ENCODE results near the gene SH3TC2. TPM values are rescaled to one million over a fixed set of nuclear protein-coding genes. Genes with fewer than 3 reads are reported as not detected.

The SH3TC2 gene
- total and polyA plus RNA-seq, 2 donors (not counting 1 experiment from before 2014, with no cell fraction given), result not detected

GRCh38 chr5:149001162-149001561, 61.7 kb downstream of the SH3TC2 start:
- no peak for ATAC-seq (ENCODE audit: low read depth)
- ChIA-PET CTCF (interaction anchor here (1.1 to 10.0 kb wide), 5 partner anchors 13 to 269 kb away, joined by 3 to 172 read pairs (median 6); no protein-coding TSS in a partner anchor), POLR2A (no interaction called here)
- Mint-ChIP-seq H3K9me3 (ENCODE audit: insufficient read depth) (no peaks in the 10 kb centered on the region), H3K27ac (no peak overlapping the region), H3K27me3 (peaks cover 31% of the 10 kb centered on the region), H3K4me3 (no peak overlapping the region), H3K4me1 (no peaks in the 10 kb centered on the region)
- Histone ChIP-seq H3K36me3 (replicated peaks in 1 of 2; ENCODE audit: control extremely low read depth in 1 of 2, control insufficient read depth in 1 of 2, extremely low read depth in 1 of 2, insufficient read depth in 2 of 2, low read length in 1 of 2) (no peaks in the 10 kb centered on the region), H3K4me2 (replicated peaks; ENCODE audit: low read depth, low read length, poor library complexity, severe bottlenecking) (no peak overlapping the region), H3K27ac (ENCODE audit: low read length in 2 of 2) (no peak overlapping the region), H2AFZ (ENCODE audit: insufficient read depth, low read depth, low read length, poor library complexity, severe bottlenecking) (no peak overlapping the region), H4K20me1 (ENCODE audit: control insufficient read depth, insufficient read depth, low read length, poor library complexity, severe bottlenecking) (no peaks in the 10 kb centered on the region), H3K27me3 (replicated peaks in 1 of 4; ENCODE audit: control extremely low read depth in 1 of 4, control insufficient read depth in 3 of 4, insufficient read depth in 4 of 4, low read length in 3 of 4) (no peaks in the 10 kb centered on the region), H3K9me3 (ENCODE audit: control extremely low read depth in 1 of 3, control insufficient read depth in 2 of 3, insufficient read depth in 1 of 3, low read length in 2 of 3) (no peaks in the 10 kb centered on the region), H3K4me1 (ENCODE audit: control insufficient read depth in 2 of 2, insufficient read depth in 2 of 2, low read length in 2 of 2) (no peaks in the 10 kb centered on the region), H3K9ac (ENCODE audit: low read length) (no peak overlapping the region), H3K4me3 (ENCODE audit: control extremely low read depth in 1 of 5, extremely low read depth in 1 of 5, insufficient read depth in 1 of 5, low read depth in 2 of 5, low read length in 4 of 5) (no peak overlapping the region), H3K79me2 (ENCODE audit: control insufficient read depth, insufficient read depth, low read length) (no peaks in the 10 kb centered on the region)
- no peak for TF ChIP-seq EZH2 (IDR thresholded peaks at IDR 0.05; ENCODE audit: borderline replicate concordance, insufficient read depth, low read depth, low read length, poor library complexity, severe bottlenecking)
- TF ChIP-seq CTCF (IDR thresholded peaks at IDR 0.05), result no peak
- DNase-seq, result no peak
- intact Hi-C loops (cut with micrococcal nuclease), result no loop called here

- H2AFZ ChIP-seq (ENCODE audit: insufficient read depth, low read depth, low read length, poor library complexity, severe bottlenecking), result no peak overlapping the region
- DNase-seq, result no peak
- no peaks in the 10 kb centered on the region for H3K36me3 ChIP-seq (replicated peaks in 1 of 2; ENCODE audit: control extremely low read depth in 1 of 2, control insufficient read depth in 1 of 2, extremely low read depth in 1 of 2, insufficient read depth in 2 of 2, low read length in 1 of 2)
- no peaks in the 10 kb centered on the region for H3K9me3 Mint-ChIP-seq (ENCODE audit: insufficient read depth)
- CTCF ChIA-PET, result interaction anchor here (0.7 to 10.0 kb wide), 6 partner anchors 24 to 268 kb away, joined by 3 to 172 read pairs (median 5); no protein-coding TSS in a partner anchor
- no peak overlapping the region for H3K4me3 Mint-ChIP-seq
- TF ChIP-seq CTCF (IDR thresholded peaks at IDR 0.05) (no peak), EZH2 (IDR thresholded peaks at IDR 0.05; ENCODE audit: borderline replicate concordance, insufficient read depth, low read depth, low read length, poor library complexity, severe bottlenecking) (no peak)
- H3K4me3 ChIP-seq (ENCODE audit: control extremely low read depth in 1 of 5, extremely low read depth in 1 of 5, insufficient read depth in 1 of 5, low read depth in 2 of 5, low read length in 4 of 5), result no peak overlapping the region
- H3K9me3 ChIP-seq (ENCODE audit: control extremely low read depth in 1 of 3, control insufficient read depth in 2 of 3, insufficient read depth in 1 of 3, low read length in 2 of 3), result no peaks in the 10 kb centered on the region
- no peaks in the 10 kb centered on the region for H3K4me1 Mint-ChIP-seq
- no peak overlapping the region for H3K27ac ChIP-seq (ENCODE audit: low read length in 2 of 2)
- H3K27me3 ChIP-seq (replicated peaks in 1 of 4; ENCODE audit: control extremely low read depth in 1 of 4, control insufficient read depth in 3 of 4, insufficient read depth in 4 of 4, low read length in 3 of 4), result no peaks in the 10 kb centered on the region
- intact Hi-C loops (cut with micrococcal nuclease), result no loop called here
- no peak overlapping the region for H3K27ac Mint-ChIP-seq
- no peak for ATAC-seq (ENCODE audit: low read depth)
- 97% methylated on average over 3 of the region's 3 CpGs for WGBS (ENCODE audit: insufficient coverage)
- POLR2A ChIA-PET, result no interaction called here
- no peak overlapping the region for H3K9ac ChIP-seq (ENCODE audit: low read length)
- H3K79me2 ChIP-seq (ENCODE audit: control insufficient read depth, insufficient read depth, low read length), result no peaks in the 10 kb centered on the region
- no peaks in the 10 kb centered on the region for H3K4me1 ChIP-seq (ENCODE audit: control insufficient read depth in 2 of 2, insufficient read depth in 2 of 2, low read length in 2 of 2)
- H3K4me2 ChIP-seq (replicated peaks; ENCODE audit: low read depth, low read length, poor library complexity, severe bottlenecking), result no peak overlapping the region
- H3K27me3 Mint-ChIP-seq, result peaks cover 32% of the 10 kb centered on the region
- no peaks in the 10 kb centered on the region for H4K20me1 ChIP-seq (ENCODE audit: control insufficient read depth, insufficient read depth, low read length, poor library complexity, severe bottlenecking)
Measured at GRCh38 chr5:148999741-149000140, 63.1 kb downstream of the SH3TC2 start.

Measured in B cell (primary cell).